WTC11 (cell line): ENCODE measurements around the gene GRN.

Source experiments
- TF ChIP-seq, protein P1 (sequence below): sonication (generic); formaldehyde crosslinking; IDR thresholded peaks from 2 replicates; pipeline ENCODE4 v1.8.0; 2022; ENCODE audit warnings: mild to moderate bottlenecking, missing genetic modification reagents
- TF ChIP-seq, protein P2 (sequence below): fragments of 200-600 bp; IDR thresholded peaks from 2 replicates; pipeline ENCODE4 v1.8.0; 2022; ENCODE audit warnings: antibody characterized with exemption

DNA sequence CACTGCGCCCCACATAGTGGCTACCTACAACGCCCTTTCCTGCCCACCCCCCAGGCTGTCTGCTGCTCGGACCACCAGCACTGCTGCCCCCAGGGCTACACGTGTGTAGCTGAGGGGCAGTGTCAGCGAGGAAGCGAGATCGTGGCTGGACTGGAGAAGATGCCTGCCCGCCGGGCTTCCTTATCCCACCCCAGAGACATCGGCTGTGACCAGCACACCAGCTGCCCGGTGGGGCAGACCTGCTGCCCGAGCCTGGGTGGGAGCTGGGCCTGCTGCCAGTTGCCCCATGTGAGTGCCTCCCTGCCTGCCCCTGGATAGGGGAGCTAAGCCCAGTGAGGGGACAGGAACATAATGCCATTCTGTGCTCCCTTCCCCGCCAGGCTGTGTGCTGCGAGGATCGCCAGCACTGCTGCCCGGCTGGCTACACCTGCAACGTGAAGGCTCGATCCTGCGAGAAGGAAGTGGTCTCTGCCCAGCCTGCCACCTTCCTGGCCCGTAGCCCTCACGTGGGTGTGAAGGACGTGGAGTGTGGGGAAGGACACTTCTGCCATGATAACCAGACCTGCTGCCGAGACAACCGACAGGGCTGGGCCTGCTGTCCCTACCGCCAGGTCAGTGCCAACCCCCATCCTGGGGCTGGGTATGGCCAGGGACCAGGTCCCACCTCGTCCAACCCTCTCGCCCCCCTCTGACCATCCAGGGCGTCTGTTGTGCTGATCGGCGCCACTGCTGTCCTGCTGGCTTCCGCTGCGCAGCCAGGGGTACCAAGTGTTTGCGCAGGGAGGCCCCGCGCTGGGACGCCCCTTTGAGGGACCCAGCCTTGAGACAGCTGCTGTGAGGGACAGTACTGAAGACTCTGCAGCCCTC, 7.1 kb downstream of the GRN start:
- TF ChIP-seq, protein P1, sequence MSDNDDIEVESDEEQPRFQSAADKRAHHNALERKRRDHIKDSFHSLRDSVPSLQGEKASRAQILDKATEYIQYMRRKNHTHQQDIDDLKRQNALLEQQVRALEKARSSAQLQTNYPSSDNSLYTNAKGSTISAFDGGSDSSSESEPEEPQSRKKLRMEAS (CRISPR knock-in tag) = no peak
- TF ChIP-seq, protein P2, sequence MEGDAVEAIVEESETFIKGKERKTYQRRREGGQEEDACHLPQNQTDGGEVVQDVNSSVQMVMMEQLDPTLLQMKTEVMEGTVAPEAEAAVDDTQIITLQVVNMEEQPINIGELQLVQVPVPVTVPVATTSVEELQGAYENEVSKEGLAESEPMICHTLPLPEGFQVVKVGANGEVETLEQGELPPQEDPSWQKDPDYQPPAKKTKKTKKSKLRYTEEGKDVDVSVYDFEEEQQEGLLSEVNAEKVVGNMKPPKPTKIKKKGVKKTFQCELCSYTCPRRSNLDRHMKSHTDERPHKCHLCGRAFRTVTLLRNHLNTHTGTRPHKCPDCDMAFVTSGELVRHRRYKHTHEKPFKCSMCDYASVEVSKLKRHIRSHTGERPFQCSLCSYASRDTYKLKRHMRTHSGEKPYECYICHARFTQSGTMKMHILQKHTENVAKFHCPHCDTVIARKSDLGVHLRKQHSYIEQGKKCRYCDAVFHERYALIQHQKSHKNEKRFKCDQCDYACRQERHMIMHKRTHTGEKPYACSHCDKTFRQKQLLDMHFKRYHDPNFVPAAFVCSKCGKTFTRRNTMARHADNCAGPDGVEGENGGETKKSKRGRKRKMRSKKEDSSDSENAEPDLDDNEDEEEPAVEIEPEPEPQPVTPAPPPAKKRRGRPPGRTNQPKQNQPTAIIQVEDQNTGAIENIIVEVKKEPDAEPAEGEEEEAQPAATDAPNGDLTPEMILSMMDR = no peak
